ENCODE results near the gene LARGE2.

Gene LARGE2

GRCh38 chr11:45906096-45906682 is 16.3 kb upstream of the LARGE2 start:
- Histone ChIP-seq H3K9me3 (ENCODE audit: low read depth, low read length) (no peaks in the 10 kb centered on the region), H3K36me3 (ENCODE audit: insufficient read depth, low read length) (no peaks in the 10 kb centered on the region), H3K9ac (ENCODE audit: insufficient read length) (no peak overlapping the region), H3K27ac (no peak overlapping the region), H3K4me3 (no peak overlapping the region)
- DNase-seq (ENCODE audit: low read depth, low spot score): no peak
- TF ChIP-seq POLR2AphosphoS5 (IDR thresholded peaks at IDR 0.05; ENCODE audit: borderline replicate concordance, low read depth, low read length): no peak
- TF ChIP-seq FOXP2 (optimal IDR thresholded peaks at IDR 0.05; ENCODE audit: control extremely low read depth, extremely low read length, insufficient read depth): no peak
- TF ChIP-seq EZH2 (IDR thresholded peaks at IDR 0.05): no peak

- Histone ChIP-seq H3K36me3 (ENCODE audit: insufficient read depth, low read length) (no peaks in the 10 kb centered on the region), H3K27ac (no peak within 1 kb of the TSS), H3K9me3 (ENCODE audit: low read depth, low read length) (no peaks in the 10 kb centered on the region), H3K4me3 (no peak within 1 kb of the TSS), H3K9ac (ENCODE audit: insufficient read length) (no peak within 1 kb of the TSS)
- TF ChIP-seq POLR2AphosphoS5 (IDR thresholded peaks at IDR 0.05; ENCODE audit: borderline replicate concordance, low read depth, low read length) (no peak), FOXP2 (optimal IDR thresholded peaks at IDR 0.05; ENCODE audit: control extremely low read depth, extremely low read length, insufficient read depth) (no peak), EZH2 (IDR thresholded peaks at IDR 0.05) (no peak)
- no peak for DNase-seq (ENCODE audit: low read depth, low spot score)
Measured at GRCh38 chr11:45906965-45907611, 15.4 kb upstream of the LARGE2 start, which contains the start of gene FREY1. TSS of gene FREY1 (minus strand) at chr11:45907271. CDS start at chr11:45907245, 26 bp downstream.

- H3K4me3 ChIP-seq: no peak overlapping the region
- no peak overlapping the region for H3K9ac ChIP-seq (ENCODE audit: insufficient read length)
- TF ChIP-seq EZH2 (IDR thresholded peaks at IDR 0.05) (no peak), POLR2AphosphoS5 (IDR thresholded peaks at IDR 0.05; ENCODE audit: borderline replicate concordance, low read depth, low read length) (peak; percentile 24; the same call in 1 of the 2 replicates), FOXP2 (optimal IDR thresholded peaks at IDR 0.05; ENCODE audit: control extremely low read depth, extremely low read length, insufficient read depth) (no peak)
- H3K27ac ChIP-seq: no peak overlapping the region
- no peaks in the 10 kb centered on the region for H3K9me3 ChIP-seq (ENCODE audit: low read depth, low read length)
- no peak for DNase-seq (ENCODE audit: low read depth, low spot score)
- no peaks in the 10 kb centered on the region; the same call in 1 of the 2 replicates for H3K36me3 ChIP-seq (ENCODE audit: insufficient read depth, low read length)
Measured at GRCh38 chr11:45907911-45908370, 14.5 kb upstream of the LARGE2 start.

GRCh38 chr11:45909594-45910475 is 12.6 kb upstream of the LARGE2 start:
- Histone ChIP-seq H3K9me3 (ENCODE audit: low read depth, low read length) (no peaks in the 10 kb centered on the region), H3K27ac (no peak overlapping the region), H3K9ac (ENCODE audit: insufficient read length) (no peak overlapping the region), H3K36me3 (ENCODE audit: insufficient read depth, low read length) (peaks cover 3% of the 10 kb centered on the region; the same call in 1 of the 2 replicates), H3K4me3 (no peak overlapping the region)
- no peak for TF ChIP-seq FOXP2 (optimal IDR thresholded peaks at IDR 0.05; ENCODE audit: control extremely low read depth, extremely low read length, insufficient read depth)
- no peak for TF ChIP-seq EZH2 (IDR thresholded peaks at IDR 0.05)
- TF ChIP-seq POLR2AphosphoS5 (IDR thresholded peaks at IDR 0.05; ENCODE audit: borderline replicate concordance, low read depth, low read length): no peak
- DNase-seq (ENCODE audit: low read depth, low spot score): no peak

DNA sequence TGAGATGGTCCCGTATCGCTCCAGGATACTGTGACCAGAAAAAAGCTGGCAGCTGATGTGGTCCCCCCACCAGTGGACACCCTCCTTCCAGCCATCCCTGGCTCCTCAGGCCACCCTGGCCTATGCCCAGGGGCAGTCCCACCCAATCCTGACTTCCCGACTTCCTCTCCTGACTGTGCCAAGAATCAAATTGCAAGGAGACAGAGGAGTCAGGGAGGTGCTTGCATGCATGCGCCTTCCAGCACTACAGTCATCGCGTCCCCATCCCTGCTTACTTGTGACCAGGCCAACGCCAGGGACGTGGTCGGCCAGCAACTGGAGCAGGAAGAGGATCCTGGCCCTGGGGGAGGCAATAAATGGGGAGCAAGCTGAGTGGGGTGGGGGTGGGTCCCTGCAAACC is 11.8 kb upstream of the LARGE2 start:
- Histone ChIP-seq H3K9me3 (ENCODE audit: low read depth, low read length) (no peaks in the 10 kb centered on the region), H3K4me3 (no peak overlapping the region), H3K36me3 (ENCODE audit: insufficient read depth, low read length) (peaks cover 3% of the 10 kb centered on the region; the same call in 1 of the 2 replicates), H3K27ac (no peak overlapping the region), H3K9ac (ENCODE audit: insufficient read length) (no peak overlapping the region)
- TF ChIP-seq FOXP2 (optimal IDR thresholded peaks at IDR 0.05; ENCODE audit: control extremely low read depth, extremely low read length, insufficient read depth) (no peak), EZH2 (IDR thresholded peaks at IDR 0.05) (no peak), POLR2AphosphoS5 (IDR thresholded peaks at IDR 0.05; ENCODE audit: borderline replicate concordance, low read depth, low read length) (no peak)
- no peak for DNase-seq (ENCODE audit: low read depth, low spot score)

DNA sequence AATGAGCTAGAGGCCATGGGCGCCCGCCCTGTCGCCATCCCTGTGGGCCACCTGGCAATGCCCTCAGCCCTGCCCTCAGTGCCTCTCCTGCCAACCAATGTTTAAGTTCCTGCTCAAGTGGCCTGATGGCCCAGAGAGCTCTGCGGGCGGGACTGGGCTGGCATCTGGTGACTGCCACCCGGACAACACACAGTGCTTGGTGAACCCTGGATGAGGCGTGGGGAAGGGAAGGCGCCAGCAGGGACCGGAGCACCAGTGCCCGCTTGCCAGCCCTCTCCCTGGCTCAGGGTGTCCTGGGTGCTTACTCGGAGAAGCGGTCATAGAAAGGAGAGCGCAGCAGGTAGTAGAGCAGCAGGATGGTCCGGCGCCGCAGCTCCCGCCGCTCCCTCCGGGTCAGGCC is 8.9 kb upstream of the LARGE2 start:
- no peak overlapping the region for H3K9ac ChIP-seq (ENCODE audit: insufficient read length)
- H3K9me3 ChIP-seq (ENCODE audit: low read depth, low read length): no peaks in the 10 kb centered on the region
- H3K4me3 ChIP-seq: no peak overlapping the region
- no peak for DNase-seq (ENCODE audit: low read depth, low spot score)
- no peak overlapping the region for H3K27ac ChIP-seq
- H3K36me3 ChIP-seq (ENCODE audit: insufficient read depth, low read length): peaks cover 3% of the 10 kb centered on the region; the same call in 1 of the 2 replicates
- TF ChIP-seq FOXP2 (optimal IDR thresholded peaks at IDR 0.05; ENCODE audit: control extremely low read depth, extremely low read length, insufficient read depth) (no peak), POLR2AphosphoS5 (IDR thresholded peaks at IDR 0.05; ENCODE audit: borderline replicate concordance, low read depth, low read length) (no peak), EZH2 (IDR thresholded peaks at IDR 0.05) (no peak)

DNA sequence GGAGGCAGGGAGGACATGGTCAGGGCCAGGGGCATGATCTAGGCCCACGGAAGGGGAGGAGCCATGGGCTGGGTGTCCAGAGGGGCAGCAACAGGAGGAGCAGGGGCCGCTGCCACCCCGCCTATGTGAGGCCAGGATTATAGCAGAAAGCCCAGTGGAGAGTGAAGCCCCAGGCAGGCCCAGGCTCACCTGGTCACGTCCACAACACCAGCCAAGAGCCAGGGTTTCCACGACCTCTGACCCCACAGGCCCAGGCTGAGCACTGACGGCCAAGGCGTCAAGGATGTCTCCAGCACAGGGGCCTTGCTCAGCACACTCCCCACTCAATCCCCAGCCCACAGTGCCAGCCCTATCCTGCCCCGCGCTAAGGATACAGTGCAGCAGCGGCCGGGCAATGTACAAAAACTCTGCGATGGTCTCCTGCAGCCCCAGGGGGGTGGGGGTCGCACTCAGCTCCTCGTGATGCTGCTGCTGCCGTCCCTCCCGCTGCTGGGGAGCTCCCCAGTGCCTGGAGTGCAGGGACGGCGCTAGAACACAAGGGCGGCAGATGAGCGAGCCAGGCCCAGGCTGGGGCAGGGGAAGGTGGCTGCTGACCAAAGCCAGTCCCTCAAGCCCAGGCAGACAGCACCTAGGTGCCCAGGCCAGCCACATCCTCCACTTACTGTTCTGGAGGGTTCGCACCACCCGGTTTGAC is 8.4 kb upstream of the LARGE2 start:
- H3K27ac ChIP-seq: no peak overlapping the region
- H3K9ac ChIP-seq (ENCODE audit: insufficient read length): no peak overlapping the region

More for the DNA sequence above, 8.4 kb upstream of the LARGE2 start:
- TF ChIP-seq EZH2 (IDR thresholded peaks at IDR 0.05): no peak
- no peak for TF ChIP-seq POLR2AphosphoS5 (IDR thresholded peaks at IDR 0.05; ENCODE audit: borderline replicate concordance, low read depth, low read length)
- TF ChIP-seq FOXP2 (optimal IDR thresholded peaks at IDR 0.05; ENCODE audit: control extremely low read depth, extremely low read length, insufficient read depth): no peak
- Histone ChIP-seq H3K36me3 (ENCODE audit: insufficient read depth, low read length) (peaks cover 3% of the 10 kb centered on the region; the same call in 1 of the 2 replicates), H3K4me3 (no peak overlapping the region), H3K9me3 (ENCODE audit: low read depth, low read length) (no peaks in the 10 kb centered on the region)
- no peak for DNase-seq (ENCODE audit: low read depth, low spot score)
